ENCODE measurements around the gene ZNF302. TPM values are rescaled to one million over a fixed set of nuclear protein-coding genes. Genes with fewer than 3 reads are reported as not detected.

ZNF302 gene
- polyA plus RNA-seq, 4 donors, result 65.7 to 91.2 (median 85.1) TPM

DNA sequence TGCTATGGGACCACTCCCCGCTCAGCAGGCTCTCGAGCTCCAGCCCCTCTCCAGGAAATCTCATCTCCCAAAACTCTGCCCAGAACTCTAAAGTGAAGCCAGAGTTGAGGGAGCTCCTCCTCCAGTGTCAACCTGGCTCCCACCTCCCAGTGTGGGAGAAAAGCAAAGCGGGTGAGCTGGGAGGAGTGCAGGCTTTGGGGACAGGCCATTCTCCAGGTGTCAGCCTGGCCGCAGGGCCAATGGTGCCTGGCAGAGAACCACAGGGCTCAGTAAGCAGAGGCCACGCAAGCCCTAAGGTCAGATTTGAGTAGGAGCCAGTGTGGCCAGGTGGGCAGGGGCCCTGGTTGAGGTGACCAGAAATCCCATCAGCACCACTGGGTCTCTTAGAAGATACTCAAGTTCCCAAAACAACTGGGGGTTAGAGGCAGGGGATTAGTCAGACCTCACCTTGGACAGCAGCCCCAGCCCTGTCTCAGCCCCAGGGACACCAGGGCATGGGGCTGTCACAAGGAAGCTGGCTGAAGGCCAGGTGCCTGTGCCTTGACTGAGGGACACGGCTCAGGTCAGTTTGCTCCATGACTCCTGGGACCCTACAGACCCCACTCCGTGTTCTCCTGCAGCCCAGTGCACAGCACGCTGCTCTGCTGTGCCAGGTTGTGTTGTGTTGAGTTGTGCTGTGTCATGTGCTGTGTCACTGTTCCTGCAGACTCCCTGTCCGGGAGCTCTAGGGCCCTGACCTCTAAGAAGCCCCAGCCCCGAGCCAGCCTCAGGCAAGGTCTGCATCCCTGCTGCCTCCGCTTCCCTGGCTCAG, 53.7 kb downstream of the ZNF302 start:
- DNase-seq (ENCODE audit: low read depth in 4 of 4, low spot score in 3 of 4), result no peak

DNA sequence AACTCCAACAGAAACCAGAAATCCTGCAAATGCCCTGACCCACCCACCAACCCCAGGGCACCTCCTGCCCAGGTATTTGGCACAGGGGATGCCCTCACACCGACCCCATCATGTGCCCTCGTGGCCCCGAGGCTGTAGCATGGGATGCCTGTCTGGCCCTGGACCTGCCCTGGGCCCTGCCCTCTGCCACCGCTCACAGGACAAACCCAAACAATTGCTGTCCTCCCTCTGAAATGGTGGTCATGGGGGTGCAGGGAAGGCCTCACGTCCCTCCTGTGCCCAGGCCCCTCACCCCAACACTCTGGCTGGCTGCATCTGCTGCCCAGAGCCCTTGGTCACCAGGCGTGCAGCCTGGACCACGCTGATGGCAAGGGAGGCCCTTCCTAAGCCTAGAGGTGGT, 54.5 kb downstream of the ZNF302 start:
- no peak for DNase-seq (ENCODE audit: low read depth in 4 of 4, low spot score in 3 of 4)

DNA sequence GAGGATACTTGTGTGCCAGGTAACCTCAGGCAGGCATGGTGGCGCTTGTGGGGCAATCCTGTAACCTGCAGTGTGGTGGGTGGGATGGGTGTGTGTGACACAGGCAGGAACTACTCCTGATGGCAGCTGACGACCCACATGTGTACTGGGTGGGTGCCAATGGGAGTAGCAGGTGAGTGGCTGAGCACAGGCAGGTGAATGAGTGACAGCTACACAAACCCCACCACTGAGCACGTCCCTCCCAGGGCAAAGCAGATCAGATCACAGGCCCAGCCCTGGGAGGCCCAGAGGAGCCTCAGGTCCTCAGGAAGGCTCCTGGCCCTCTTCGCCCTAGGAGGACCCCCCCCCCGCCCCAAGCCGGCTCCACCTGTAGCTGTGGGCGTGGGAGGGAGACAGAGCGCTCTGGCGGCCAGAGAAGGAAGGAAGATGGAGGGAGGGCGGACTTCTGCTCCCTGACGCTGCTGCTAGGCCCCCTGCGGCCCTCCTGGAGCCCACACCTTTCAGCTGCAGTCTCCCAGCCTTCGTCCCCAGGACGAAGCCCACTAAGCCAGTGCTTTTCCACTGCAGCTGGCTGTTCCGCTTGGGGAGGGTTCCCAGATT, 55.2 kb downstream of the ZNF302 start:
- DNase-seq (ENCODE audit: low read depth in 4 of 4, low spot score in 3 of 4), result peak in 1 of 4 donors; percentile 15

DNA sequence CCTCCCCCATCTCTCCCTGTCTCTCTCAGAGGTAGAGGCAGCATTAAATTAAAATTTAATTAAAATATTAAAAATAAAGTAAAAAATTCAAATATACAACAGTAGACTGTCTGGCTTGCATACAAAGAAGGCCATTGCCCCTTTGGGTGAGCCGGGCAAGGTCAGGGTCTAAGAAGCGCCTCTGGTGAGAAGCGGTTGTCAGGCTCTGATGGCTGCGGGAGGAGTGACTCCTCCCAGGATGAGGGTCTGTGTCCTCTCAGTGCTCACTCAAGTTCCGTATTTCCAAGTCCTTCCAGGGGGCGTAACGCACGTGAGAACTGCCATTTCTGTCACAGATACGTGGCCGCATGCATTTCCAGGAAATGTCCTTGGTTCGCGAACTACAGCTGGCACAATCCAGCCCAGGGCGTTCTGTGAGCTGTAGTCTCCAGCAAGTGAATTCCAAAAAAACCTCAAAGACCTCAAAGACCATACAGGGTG, 55.8 kb downstream of the ZNF302 start:
- peak in 2 of 4 donors; percentile 65 to 70 for DNase-seq (ENCODE audit: low read depth in 4 of 4, low spot score in 3 of 4)

DNA sequence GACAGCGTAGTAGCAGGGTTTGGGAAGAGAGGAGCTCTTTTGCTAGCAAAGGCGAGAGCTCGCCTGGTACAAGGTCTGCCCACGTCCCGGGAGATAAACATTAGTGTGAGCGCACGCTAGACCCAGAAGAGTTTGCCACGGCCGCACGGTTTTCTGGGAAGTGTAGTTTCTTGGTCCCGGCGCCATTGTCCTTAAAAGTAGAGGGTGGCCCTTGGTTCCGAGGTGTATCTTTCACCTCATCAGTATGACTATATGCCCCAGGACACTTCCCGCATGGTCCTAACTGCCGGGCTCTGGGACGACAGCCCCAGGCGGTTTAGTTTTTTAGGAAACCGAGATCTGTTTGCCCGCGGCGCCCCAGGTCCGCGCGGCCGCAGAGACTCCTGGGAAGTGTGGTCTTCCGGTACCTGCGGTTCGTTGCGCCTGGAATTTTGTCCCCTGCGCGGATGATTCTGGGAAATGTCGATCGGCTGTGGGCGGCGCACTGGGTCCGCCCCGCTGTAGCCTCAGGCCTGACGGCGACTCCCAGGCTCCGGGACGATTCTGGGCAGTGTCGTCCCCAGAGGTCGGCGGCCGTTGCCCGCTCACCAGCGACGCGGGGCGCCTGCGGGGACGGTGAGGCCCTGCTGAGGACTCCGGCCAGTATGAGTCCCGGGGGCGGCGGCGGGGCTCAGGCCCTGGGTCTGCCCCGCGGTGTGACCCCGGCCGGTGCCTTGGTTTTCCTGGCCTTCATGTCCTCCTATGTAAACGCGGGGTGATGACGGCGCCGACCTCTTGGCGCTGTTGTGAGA, 56.5 kb downstream of the ZNF302 start, which contains the start of gene ZNF181:
TSS of gene ZNF181 (plus strand) at position 498 of the 791 bp plus-strand sequence. CDS start 795 bp downstream, outside the sequence.
- DNase-seq (ENCODE audit: low read depth in 4 of 4, low spot score in 3 of 4), result peak; percentile 82 to 86 (median 82)

DNA sequence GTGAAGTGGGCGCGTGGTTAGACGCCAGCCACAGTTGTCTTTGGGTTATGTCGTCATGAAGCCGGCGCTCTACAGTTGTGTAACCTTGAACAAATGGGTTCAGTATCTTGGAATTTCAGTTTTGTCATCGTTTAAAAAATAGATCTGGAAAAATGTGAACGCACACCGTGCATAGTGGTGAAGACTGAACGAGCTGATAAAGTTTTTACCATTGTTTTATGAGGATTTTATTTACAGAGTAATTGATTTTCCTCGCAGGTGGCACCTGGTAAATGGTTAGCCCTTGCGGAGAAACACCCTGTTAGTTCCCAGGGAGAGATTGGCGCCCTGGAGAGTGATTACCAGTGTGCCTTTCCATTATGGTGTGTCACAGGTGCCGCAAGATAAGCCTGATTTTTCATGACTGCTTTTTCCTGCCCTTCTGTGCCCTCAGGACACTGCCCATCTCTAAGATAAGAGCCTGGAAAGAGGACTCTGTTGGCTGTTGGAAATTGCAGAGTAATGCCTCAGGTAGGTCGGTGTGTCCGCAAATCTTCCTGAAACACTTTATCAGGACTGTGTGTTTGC, 57.1 kb downstream of the ZNF302 start:
- DNase-seq (ENCODE audit: low read depth in 4 of 4, low spot score in 3 of 4), result peak in 2 of 4 donors; percentile 12 to 64

Other genes with a start within 250 kb of the ZNF302 start
- 100 to 1,000 TPM; 162 to 168 (median 165) TPM for gene UBA2, start 249.3 kb upstream of the ZNF302 start, polyA plus RNA-seq (ENCODE audit: insufficient read length in 4 of 4)
- 10 to 100 TPM; 33.0 to 40.3 (median 36.9) TPM for gene WTIP, start 195.9 kb upstream of the ZNF302 start, polyA plus RNA-seq (ENCODE audit: insufficient read length in 4 of 4)
- 1 to 10 TPM in 2 of 4 donors, under 1 TPM in 2; 0.75 to 1.5 (median 0.95) TPM for gene SCGB2B2, start 519 bp upstream of the ZNF302 start, polyA plus RNA-seq (ENCODE audit: insufficient read length in 4 of 4)
- gene ZNF181, start 56.6 kb downstream of the ZNF302 start, polyA plus RNA-seq (ENCODE audit: insufficient read length in 4 of 4), result 10 to 100 TPM; 19.2 to 29.8 (median 28.0) TPM
- gene ZNF599, start 95.5 kb downstream of the ZNF302 start, polyA plus RNA-seq (ENCODE audit: insufficient read length in 4 of 4), result 10 to 100 TPM; 13.8 to 16.3 (median 15.3) TPM
- 1 to 10 TPM; 5.9 to 7.5 (median 6.7) TPM for gene ZNF30, start 249.2 kb downstream of the ZNF302 start, polyA plus RNA-seq (ENCODE audit: insufficient read length in 4 of 4)